Measurements from ENCODE around the gene TBX2. TPM values are rescaled to one million over a fixed set of nuclear protein-coding genes. Genes with fewer than 3 reads are reported as not detected.

Gene TBX2
- total RNA-seq, 1 donor from 2014 or later, result 122 TPM

GRCh38 chr17:61388561-61389356, 10.9 kb upstream of the TBX2 start:
- TF ChIP-seq, protein P1, sequence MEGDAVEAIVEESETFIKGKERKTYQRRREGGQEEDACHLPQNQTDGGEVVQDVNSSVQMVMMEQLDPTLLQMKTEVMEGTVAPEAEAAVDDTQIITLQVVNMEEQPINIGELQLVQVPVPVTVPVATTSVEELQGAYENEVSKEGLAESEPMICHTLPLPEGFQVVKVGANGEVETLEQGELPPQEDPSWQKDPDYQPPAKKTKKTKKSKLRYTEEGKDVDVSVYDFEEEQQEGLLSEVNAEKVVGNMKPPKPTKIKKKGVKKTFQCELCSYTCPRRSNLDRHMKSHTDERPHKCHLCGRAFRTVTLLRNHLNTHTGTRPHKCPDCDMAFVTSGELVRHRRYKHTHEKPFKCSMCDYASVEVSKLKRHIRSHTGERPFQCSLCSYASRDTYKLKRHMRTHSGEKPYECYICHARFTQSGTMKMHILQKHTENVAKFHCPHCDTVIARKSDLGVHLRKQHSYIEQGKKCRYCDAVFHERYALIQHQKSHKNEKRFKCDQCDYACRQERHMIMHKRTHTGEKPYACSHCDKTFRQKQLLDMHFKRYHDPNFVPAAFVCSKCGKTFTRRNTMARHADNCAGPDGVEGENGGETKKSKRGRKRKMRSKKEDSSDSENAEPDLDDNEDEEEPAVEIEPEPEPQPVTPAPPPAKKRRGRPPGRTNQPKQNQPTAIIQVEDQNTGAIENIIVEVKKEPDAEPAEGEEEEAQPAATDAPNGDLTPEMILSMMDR (IDR thresholded peaks at IDR 0.05), result no peak
- ATAC-seq (no peak), DNase-seq (no peak)
- no peaks in the 10 kb centered on the region for H3K9me3 ChIP-seq
- intact Hi-C loops (cut with DNase I), result no loop called here
- no peaks in the 10 kb centered on the region for H3K27me3 ChIP-seq
- H3K36me3 ChIP-seq, result no peaks in the 10 kb centered on the region
- peaks cover 9% of the 10 kb centered on the region for H3K4me1 ChIP-seq
- H3K4me3 ChIP-seq, result no peak overlapping the region
- H3K27ac ChIP-seq, result no peak overlapping the region

DNA sequence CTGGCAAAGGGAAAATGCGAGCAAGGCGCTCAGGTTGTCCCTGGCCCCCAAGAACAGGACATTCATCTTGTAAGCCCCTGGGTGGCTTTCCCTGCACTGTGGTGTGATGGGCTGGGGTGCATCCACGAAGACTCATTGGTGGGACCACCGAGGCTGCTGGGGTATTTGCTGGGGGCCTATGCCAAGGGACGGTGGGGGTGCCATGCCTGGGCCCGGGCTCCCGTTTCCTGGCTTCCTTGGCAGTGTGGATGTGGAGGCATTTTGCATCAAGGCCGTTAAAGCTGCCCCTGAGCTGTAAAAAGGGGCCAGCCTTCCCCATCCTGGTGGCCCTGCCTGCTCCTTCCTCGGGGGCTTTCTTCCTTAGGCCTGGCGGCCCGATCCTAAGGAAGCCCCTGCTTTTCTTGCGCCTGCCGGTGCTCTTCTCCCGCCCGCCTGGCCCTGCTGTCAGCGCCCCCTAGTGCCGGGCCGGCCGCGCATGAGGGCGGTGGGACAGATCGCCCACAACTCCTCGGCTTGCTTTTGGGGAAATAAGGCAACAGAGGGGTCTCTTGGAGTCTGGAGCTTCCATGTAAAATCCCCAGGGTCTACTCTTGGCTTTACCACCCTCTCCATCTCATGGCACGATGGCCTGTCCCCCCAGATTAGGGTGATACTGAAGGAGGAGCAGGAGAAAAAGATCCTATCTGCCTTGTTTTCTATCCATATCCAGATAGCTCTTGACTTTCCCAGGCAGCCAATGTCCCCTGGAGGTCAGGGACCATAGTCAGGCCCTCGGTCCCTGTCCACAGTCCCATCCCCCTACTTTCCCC, 9.8 kb upstream of the TBX2 start:
- Histone ChIP-seq H3K36me3 (no peaks in the 10 kb centered on the region), H3K27me3 (no peaks in the 10 kb centered on the region), H3K4me1 (peaks cover 9% of the 10 kb centered on the region), H3K4me3 (no peak overlapping the region), H3K27ac (peak overlapping the region; percentile 42), H3K9me3 (no peaks in the 10 kb centered on the region)
- ATAC-seq (peak; percentile 68), DNase-seq (peak; percentile 77)
- TF ChIP-seq, protein P1 (IDR thresholded peaks at IDR 0.05), result peak; percentile 91
- intact Hi-C loops (cut with DNase I), result loop anchor here (10.0 kb wide), 1 partner anchor 385 kb away; no protein-coding TSS in a partner anchor

DNA sequence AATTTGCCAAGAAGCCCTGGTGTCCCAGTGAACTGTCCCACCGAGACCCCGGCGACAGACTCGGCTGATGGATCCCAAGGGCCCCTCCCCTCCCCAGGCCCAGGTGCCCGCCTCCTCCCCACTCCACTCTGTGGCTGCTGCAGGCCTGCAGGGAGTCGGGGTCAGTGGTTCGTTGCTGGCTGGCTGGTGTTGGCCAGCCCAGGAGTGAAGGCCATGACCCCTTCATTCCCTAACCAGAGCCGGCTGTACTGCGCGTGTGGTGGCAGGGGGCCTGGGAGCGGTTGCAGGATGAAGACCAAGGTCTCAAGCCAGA, 9.2 kb upstream of the TBX2 start:
- Histone ChIP-seq H3K4me1 (peaks cover 9% of the 10 kb centered on the region), H3K36me3 (no peaks in the 10 kb centered on the region), H3K27me3 (no peaks in the 10 kb centered on the region), H3K27ac (peak overlapping the region; percentile 42), H3K9me3 (no peaks in the 10 kb centered on the region), H3K4me3 (no peak overlapping the region)
- DNase-seq, result peak; percentile 62
- no peak for ATAC-seq
- TF ChIP-seq, protein P1 (IDR thresholded peaks at IDR 0.05), result no peak
- intact Hi-C loops (cut with DNase I), result loop anchor here (10.0 kb wide), 1 partner anchor 386 kb away; no protein-coding TSS in a partner anchor

DNA sequence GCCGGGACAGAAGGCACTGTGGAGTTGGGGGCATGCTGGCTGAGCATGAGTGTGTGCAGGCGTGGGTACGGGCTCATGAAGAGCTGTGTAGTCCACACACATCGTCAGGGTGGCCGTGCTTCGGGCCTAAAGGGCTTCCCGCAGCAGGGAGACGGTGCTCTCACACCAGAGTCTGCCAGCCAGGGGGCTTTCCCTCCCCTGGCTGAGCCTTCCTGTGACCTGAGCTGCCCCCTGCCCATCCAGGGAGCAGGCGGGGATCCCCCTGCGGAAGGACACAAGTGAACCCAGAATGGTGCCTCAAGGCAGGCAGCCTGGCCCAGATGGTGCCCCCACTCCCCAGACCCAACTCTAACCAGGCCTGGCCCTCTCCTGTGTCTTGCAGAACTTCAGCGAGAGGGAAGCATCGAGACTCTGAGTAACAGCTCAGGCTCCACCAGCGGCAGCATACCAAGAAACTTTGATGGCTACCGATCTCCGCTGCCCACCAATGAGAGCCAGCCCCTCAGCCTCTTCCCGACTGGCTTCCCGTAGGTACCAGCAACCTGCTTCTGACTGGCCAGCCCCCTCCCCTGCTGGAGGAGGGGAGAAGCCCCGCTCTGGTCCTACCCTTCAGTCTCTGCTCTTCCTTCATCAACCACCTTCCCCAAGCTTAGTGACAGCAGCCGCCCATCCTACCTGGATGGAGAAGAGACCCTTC, 7.9 kb upstream of the TBX2 start:
- peaks cover 12% of the 10 kb centered on the region for H3K4me1 ChIP-seq
- H3K9me3 ChIP-seq, result no peaks in the 10 kb centered on the region
- peaks cover 10% of the 10 kb centered on the region for H3K27me3 ChIP-seq
- H3K36me3 ChIP-seq, result no peaks in the 10 kb centered on the region
- ATAC-seq (no peak), DNase-seq (no peak)
- H3K27ac ChIP-seq, result no peak overlapping the region
- TF ChIP-seq, protein P1 (IDR thresholded peaks at IDR 0.05), result no peak
- H3K4me3 ChIP-seq, result no peak overlapping the region
- intact Hi-C loops (cut with DNase I), result loop anchor here (10.0 kb wide), 1 partner anchor 387 kb away; no protein-coding TSS in a partner anchor

GRCh38 chr17:61392679-61393078, 7.0 kb upstream of the TBX2 start:
- DNase-seq, result no peak
- ATAC-seq, result no peak
- Histone ChIP-seq H3K27me3 (peaks cover 19% of the 10 kb centered on the region), H3K4me3 (no peak overlapping the region), H3K4me1 (peaks cover 18% of the 10 kb centered on the region), H3K36me3 (no peaks in the 10 kb centered on the region), H3K9me3 (no peaks in the 10 kb centered on the region), H3K27ac (no peak overlapping the region)
- intact Hi-C loops (cut with DNase I), result loop anchor here (10.0 kb wide), 1 partner anchor 388 kb away; no protein-coding TSS in a partner anchor
- TF ChIP-seq, protein P1 (IDR thresholded peaks at IDR 0.05), result no peak
